ENCODE results near the gene NR5A1.

Gene NR5A1

DNA sequence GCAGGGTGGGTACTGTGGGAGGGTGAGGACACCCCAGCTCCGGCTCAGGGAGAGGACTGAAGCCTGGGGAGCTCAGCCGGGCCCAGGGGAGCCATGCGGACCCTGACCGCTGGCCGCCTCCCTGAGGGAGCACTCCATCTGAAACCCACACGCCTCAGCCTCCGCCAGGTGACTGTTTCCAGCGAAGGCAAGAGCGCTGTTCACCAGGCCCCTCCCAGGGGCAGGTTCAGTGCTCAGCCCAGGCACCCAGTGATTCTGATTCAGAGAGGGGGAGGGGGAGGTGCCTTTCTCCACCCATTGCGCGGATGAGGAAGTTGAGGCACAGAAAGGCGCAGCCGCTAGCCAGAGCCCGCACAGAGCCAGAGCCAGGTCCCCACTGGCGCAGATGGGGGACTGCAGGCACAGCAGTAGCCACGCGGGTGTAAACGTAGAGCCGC is 30.0 kb downstream of the NR5A1 start:
- 0 out of 3 replicates have a peak, but pooled peaks have one; percentile 14 for ATAC-seq
- TF ChIP-seq OSR1 (CRISPR knock-in tag; IDR thresholded peaks at IDR 0.05): no peak
- no peak for TF ChIP-seq SNAI2 (CRISPR knock-in tag; IDR thresholded peaks at IDR 0.05)
- no peak for TF ChIP-seq CSDC2 (CRISPR knock-in tag; IDR thresholded peaks at IDR 0.05)
- no peak for TF ChIP-seq PPARA (CRISPR knock-in tag; IDR thresholded peaks at IDR 0.05; ENCODE audit: borderline replicate concordance)
- TF ChIP-seq, protein P1, sequence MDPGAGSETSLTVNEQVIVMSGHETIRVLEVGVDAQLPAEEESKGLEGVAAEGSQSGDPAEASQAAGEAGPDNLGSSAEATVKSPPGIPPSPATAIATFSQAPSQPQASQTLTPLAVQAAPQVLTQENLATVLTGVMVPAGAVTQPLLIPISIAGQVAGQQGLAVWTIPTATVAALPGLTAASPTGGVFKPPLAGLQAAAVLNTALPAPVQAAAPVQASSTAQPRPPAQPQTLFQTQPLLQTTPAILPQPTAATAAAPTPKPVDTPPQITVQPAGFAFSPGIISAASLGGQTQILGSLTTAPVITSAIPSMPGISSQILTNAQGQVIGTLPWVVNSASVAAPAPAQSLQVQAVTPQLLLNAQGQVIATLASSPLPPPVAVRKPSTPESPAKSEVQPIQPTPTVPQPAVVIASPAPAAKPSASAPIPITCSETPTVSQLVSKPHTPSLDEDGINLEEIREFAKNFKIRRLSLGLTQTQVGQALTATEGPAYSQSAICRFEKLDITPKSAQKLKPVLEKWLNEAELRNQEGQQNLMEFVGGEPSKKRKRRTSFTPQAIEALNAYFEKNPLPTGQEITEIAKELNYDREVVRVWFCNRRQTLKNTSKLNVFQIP (CRISPR knock-in tag; IDR thresholded peaks at IDR 0.05; ENCODE audit: borderline replicate concordance, low read depth): no peak
- no peak for TF ChIP-seq BACH2 (CRISPR knock-in tag; IDR thresholded peaks at IDR 0.05; ENCODE audit: borderline replicate concordance)
- no peak for TF ChIP-seq ISL1 (CRISPR knock-in tag; IDR thresholded peaks at IDR 0.05)
- TF ChIP-seq GLIS3 (CRISPR knock-in tag; IDR thresholded peaks at IDR 0.05): no peak
- no peak for TF ChIP-seq TOX (CRISPR knock-in tag; IDR thresholded peaks at IDR 0.05; ENCODE audit: borderline replicate concordance)
- TF ChIP-seq, protein P2, sequence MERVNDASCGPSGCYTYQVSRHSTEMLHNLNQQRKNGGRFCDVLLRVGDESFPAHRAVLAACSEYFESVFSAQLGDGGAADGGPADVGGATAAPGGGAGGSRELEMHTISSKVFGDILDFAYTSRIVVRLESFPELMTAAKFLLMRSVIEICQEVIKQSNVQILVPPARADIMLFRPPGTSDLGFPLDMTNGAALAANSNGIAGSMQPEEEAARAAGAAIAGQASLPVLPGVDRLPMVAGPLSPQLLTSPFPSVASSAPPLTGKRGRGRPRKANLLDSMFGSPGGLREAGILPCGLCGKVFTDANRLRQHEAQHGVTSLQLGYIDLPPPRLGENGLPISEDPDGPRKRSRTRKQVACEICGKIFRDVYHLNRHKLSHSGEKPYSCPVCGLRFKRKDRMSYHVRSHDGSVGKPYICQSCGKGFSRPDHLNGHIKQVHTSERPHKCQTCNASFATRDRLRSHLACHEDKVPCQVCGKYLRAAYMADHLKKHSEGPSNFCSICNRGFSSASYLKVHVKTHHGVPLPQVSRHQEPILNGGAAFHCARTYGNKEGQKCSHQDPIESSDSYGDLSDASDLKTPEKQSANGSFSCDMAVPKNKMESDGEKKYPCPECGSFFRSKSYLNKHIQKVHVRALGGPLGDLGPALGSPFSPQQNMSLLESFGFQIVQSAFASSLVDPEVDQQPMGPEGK (CRISPR knock-in tag; IDR thresholded peaks at IDR 0.05; ENCODE audit: borderline replicate concordance): no peak
- TF ChIP-seq ESRRG (CRISPR knock-in tag; IDR thresholded peaks at IDR 0.05): no peak
- no peak for TF ChIP-seq ZFP3 (CRISPR knock-in tag; IDR thresholded peaks at IDR 0.05)
- TF ChIP-seq, protein P3, sequence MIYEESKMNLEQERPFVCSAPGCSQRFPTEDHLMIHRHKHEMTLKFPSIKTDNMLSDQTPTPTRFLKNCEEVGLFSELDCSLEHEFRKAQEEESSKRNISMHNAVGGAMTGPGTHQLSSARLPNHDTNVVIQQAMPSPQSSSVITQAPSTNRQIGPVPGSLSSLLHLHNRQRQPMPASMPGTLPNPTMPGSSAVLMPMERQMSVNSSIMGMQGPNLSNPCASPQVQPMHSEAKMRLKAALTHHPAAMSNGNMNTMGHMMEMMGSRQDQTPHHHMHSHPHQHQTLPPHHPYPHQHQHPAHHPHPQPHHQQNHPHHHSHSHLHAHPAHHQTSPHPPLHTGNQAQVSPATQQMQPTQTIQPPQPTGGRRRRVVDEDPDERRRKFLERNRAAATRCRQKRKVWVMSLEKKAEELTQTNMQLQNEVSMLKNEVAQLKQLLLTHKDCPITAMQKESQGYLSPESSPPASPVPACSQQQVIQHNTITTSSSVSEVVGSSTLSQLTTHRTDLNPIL (CRISPR knock-in tag; IDR thresholded peaks at IDR 0.05; ENCODE audit: low read depth): no peak
- TF ChIP-seq, protein P4, sequence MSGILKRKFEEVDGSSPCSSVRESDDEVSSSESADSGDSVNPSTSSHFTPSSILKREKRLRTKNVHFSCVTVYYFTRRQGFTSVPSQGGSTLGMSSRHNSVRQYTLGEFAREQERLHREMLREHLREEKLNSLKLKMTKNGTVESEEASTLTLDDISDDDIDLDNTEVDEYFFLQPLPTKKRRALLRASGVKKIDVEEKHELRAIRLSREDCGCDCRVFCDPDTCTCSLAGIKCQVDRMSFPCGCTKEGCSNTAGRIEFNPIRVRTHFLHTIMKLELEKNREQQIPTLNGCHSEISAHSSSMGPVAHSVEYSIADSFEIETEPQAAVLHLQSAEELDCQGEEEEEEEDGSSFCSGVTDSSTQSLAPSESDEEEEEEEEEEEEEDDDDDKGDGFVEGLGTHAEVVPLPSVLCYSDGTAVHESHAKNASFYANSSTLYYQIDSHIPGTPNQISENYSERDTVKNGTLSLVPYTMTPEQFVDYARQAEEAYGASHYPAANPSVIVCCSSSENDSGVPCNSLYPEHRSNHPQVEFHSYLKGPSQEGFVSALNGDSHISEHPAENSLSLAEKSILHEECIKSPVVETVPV (CRISPR knock-in tag; IDR thresholded peaks at IDR 0.05): no peak

DNA sequence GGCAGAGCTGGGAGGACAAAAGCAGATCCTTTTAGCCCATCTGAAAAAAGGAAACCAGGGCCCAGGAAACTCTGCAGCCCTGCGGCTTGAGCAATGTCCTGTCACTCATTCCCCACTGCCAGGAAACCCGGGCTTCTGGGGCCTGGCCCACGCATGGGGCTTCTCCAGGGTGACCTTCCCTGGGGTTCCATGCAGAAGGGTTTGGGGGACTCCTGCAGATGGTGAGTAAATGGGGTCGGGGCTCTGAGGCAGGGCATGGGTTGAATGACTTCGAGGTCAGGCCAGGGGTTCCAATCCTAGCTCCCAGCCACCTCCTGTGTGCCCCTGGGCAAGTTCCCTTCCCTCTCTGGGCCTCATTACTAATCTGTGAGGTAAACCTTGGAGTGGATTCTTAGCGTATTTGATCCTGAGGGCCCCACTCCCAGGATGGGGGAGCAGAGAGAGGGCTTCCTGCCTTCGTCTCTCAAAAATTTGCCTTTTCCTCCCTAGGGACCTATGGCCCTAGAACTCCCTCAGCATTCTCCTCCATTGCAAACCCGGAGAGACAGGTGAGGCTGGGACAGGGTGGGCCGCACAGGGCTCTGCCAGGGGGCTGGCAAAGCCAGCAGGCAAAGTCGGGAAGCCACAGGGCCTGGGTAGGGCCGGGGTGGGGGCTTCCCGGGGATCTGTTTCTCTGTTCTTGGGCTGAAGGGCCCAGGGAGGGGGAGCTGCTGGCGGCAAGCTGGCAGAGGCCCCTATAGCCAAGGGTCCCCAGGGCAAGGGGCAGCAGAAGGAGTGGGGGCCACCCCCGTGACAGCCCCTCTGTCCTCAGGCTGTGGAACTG is 31.1 kb downstream of the NR5A1 start:
- no peak for ATAC-seq
- no peak for TF ChIP-seq ZFP30 (CRISPR knock-in tag; IDR thresholded peaks at IDR 0.05)
- no peak for TF ChIP-seq OSR1 (CRISPR knock-in tag; IDR thresholded peaks at IDR 0.05)
- TF ChIP-seq TOX (CRISPR knock-in tag; IDR thresholded peaks at IDR 0.05; ENCODE audit: borderline replicate concordance): no peak
- TF ChIP-seq, protein P4 (CRISPR knock-in tag; IDR thresholded peaks at IDR 0.05): no peak
- no peak for TF ChIP-seq PPARA (CRISPR knock-in tag; IDR thresholded peaks at IDR 0.05; ENCODE audit: borderline replicate concordance)
- TF ChIP-seq, protein P3 (CRISPR knock-in tag; IDR thresholded peaks at IDR 0.05; ENCODE audit: low read depth): no peak
- TF ChIP-seq, protein P5, sequence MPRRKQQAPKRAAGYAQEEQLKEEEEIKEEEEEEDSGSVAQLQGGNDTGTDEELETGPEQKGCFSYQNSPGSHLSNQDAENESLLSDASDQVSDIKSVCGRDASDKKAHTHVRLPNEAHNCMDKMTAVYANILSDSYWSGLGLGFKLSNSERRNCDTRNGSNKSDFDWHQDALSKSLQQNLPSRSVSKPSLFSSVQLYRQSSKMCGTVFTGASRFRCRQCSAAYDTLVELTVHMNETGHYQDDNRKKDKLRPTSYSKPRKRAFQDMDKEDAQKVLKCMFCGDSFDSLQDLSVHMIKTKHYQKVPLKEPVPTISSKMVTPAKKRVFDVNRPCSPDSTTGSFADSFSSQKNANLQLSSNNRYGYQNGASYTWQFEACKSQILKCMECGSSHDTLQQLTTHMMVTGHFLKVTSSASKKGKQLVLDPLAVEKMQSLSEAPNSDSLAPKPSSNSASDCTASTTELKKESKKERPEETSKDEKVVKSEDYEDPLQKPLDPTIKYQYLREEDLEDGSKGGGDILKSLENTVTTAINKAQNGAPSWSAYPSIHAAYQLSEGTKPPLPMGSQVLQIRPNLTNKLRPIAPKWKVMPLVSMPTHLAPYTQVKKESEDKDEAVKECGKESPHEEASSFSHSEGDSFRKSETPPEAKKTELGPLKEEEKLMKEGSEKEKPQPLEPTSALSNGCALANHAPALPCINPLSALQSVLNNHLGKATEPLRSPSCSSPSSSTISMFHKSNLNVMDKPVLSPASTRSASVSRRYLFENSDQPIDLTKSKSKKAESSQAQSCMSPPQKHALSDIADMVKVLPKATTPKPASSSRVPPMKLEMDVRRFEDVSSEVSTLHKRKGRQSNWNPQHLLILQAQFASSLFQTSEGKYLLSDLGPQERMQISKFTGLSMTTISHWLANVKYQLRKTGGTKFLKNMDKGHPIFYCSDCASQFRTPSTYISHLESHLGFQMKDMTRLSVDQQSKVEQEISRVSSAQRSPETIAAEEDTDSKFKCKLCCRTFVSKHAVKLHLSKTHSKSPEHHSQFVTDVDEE (CRISPR knock-in tag; IDR thresholded peaks at IDR 0.05): no peak
- TF ChIP-seq, protein P2 (CRISPR knock-in tag; IDR thresholded peaks at IDR 0.05; ENCODE audit: borderline replicate concordance): no peak
- no peak for TF ChIP-seq ISL1 (CRISPR knock-in tag; IDR thresholded peaks at IDR 0.05)
- no peak for TF ChIP-seq GLIS3 (CRISPR knock-in tag; IDR thresholded peaks at IDR 0.05)
- no peak for TF ChIP-seq TCF4 (CRISPR knock-in tag; IDR thresholded peaks at IDR 0.05; ENCODE audit: borderline replicate concordance)
- no peak for TF ChIP-seq SNAI2 (CRISPR knock-in tag; IDR thresholded peaks at IDR 0.05)
